GM23338 (cell line): ENCODE data around the gene MARCHF2. TPM values are rescaled to one million over a fixed set of nuclear protein-coding genes. Genes with fewer than 3 reads are reported as not detected.

Experiments
- ATAC-seq: fragments of 200-7000 bp; cut with Tn5 transposase; 3 replicates; pipeline ENCODE4 v1.9.1; 2020
- DNase-seq: peaks from one replicate; pipeline ENCODE4 v3.0.0-alpha.2; 2015; ENCODE audit warnings: low spot score
- H2AFZ ChIP-seq: fragments of 200-600 bp; sonication (generic); 2 replicates; pipeline ENCODE4 v1.8.0; 2016; ENCODE audit warnings: antibody characterized with exemption, mild to moderate bottlenecking, moderate library complexity
- H3F3A ChIP-seq: fragments of 200-600 bp; sonication (generic); replicated peaks from 2 replicates; pipeline ENCODE4 v1.8.0; 2017; ENCODE audit warnings: antibody characterized with exemption, mixed run types, low read depth
- H3K27ac ChIP-seq: fragments of 200-600 bp; sonication (generic); 2 replicates; pipeline ENCODE4 v1.6.1; 2016; ENCODE audit warnings: low read depth
- H3K27me3 ChIP-seq: fragments of 200-600 bp; sonication (generic); 2 replicates; pipeline ENCODE4 v1.8.0; 2016; ENCODE audit warnings: mild to moderate bottlenecking, mixed run types, moderate library complexity; ENCODE audit not compliant: insufficient read depth
- H3K36me3 ChIP-seq: fragments of 200-600 bp; sonication (generic); 2 replicates; pipeline ENCODE4 v1.8.0; 2016; ENCODE audit warnings: mild to moderate bottlenecking; ENCODE audit not compliant: insufficient read depth
- H3K4me1 ChIP-seq: fragments of 200-600 bp; sonication (generic); 2 replicates; pipeline ENCODE4 v1.8.0; 2016; ENCODE audit warnings: mild to moderate bottlenecking, moderate library complexity; ENCODE audit not compliant: insufficient read depth
- H3K4me2 ChIP-seq: fragments of 200-600 bp; sonication (generic); 2 replicates; pipeline ENCODE4 v1.7.1; 2017; ENCODE audit warnings: mixed run types
- H3K4me3 ChIP-seq: fragments of 200-600 bp; sonication (generic); 2 replicates; pipeline ENCODE4 v1.6.1; 2016; ENCODE audit warnings: mixed run types
- H3K79me2 ChIP-seq: fragments of 200-600 bp; sonication (generic); replicated peaks from 2 replicates; pipeline ENCODE4 v1.8.0; 2017; ENCODE audit warnings: mild to moderate bottlenecking; ENCODE audit not compliant: insufficient read depth
- H3K9me2 ChIP-seq: fragments of 200-600 bp; sonication (generic); 2 replicates; pipeline ENCODE4 v1.8.0; 2017; ENCODE audit not compliant: insufficient read depth
- H4K20me1 ChIP-seq: fragments of 200-600 bp; sonication (generic); replicated peaks from 2 replicates; pipeline ENCODE4 v1.8.0; 2017; ENCODE audit warnings: mild to moderate bottlenecking; ENCODE audit not compliant: insufficient read depth
- H3K27ac Mint-ChIP-seq: 2 replicates; pipeline ENCODE4 v1.8.0; 2020; ENCODE audit warnings: inconsistent platforms, mild to moderate bottlenecking, moderate library complexity, mixed read lengths
- H3K27me3 Mint-ChIP-seq: 3 replicates; pipeline ENCODE4 v1.8.0; 2022; ENCODE audit warnings: low read depth, mild to moderate bottlenecking, moderate library complexity, mixed read lengths, inconsistent platforms; ENCODE audit not compliant: insufficient read depth, poor library complexity
- H3K36me3 Mint-ChIP-seq: 3 replicates; pipeline ENCODE4 v1.8.0; 2021; ENCODE audit warnings: low read depth, mild to moderate bottlenecking, inconsistent platforms, moderate library complexity, mixed read lengths
- H3K4me1 Mint-ChIP-seq: 3 replicates; pipeline ENCODE4 v1.8.0; 2020; ENCODE audit warnings: mild to moderate bottlenecking, inconsistent platforms, mixed read lengths
- H3K4me3 Mint-ChIP-seq: 3 replicates; pipeline ENCODE4 v1.8.0; 2021; ENCODE audit warnings: moderate library complexity, mild to moderate bottlenecking, inconsistent platforms, mixed read lengths
- H3K9me3 Mint-ChIP-seq: 3 replicates; pipeline ENCODE4 v1.8.0; 2020; ENCODE audit warnings: moderate library complexity, mild to moderate bottlenecking, inconsistent platforms, mixed read lengths
- JUNB ChIP-seq: IDR thresholded peaks from one replicate; pipeline ENCODE4 v1.6.1; 2016; ENCODE audit warnings: antibody characterized with exemption; ENCODE audit not compliant: unreplicated experiment
- NANOG ChIP-seq: IDR thresholded peaks from 2 replicates; pipeline ENCODE4 v1.6.1; 2016; ENCODE audit warnings: antibody characterized with exemption, borderline replicate concordance
- POLR2AphosphoS5 ChIP-seq: IDR thresholded peaks from 2 replicates; pipeline ENCODE4 v1.6.1; 2016; ENCODE audit warnings: antibody characterized with exemption, low read depth
- polyA plus RNA-seq: library from polyadenylated mRNA; unstranded; fragments of >200 nt; fragmentation: Nextera tagmentation; extraction: Ambion mirVana; gene quantifications from 2 replicates; pipeline ENCODE4 v1.2.1, GENCODE V29; 2016
- total RNA-seq: library from RNA; depleted of rRNA; stranded (reverse); fragments of >200 nt; shearing (Covaris generic); gene quantifications from 2 replicates; pipeline ENCODE4 v1.2.3, GENCODE V29; 2014
- TF ChIP-seq, protein P1 (sequence below): IDR thresholded peaks from 2 replicates; pipeline ENCODE4 v1.6.1; 2016; ENCODE audit warnings: antibody characterized with exemption
- TF ChIP-seq, protein P2 (sequence below): fragments of 250-450 bp; sonication (Bioruptor Pico); IDR thresholded peaks from 2 replicates; pipeline ENCODE4 v1.5.0; 2020; ENCODE audit warnings: mild to moderate bottlenecking, moderate library complexity
- TF ChIP-seq, protein P3 (sequence below), 2 experiments: fragments of 200-600 bp in 1 of 2; sonication (generic) in 1 of 2; conservative IDR thresholded peaks; 2 replicates each; pipeline versions ENCODE4 v1.5.1 to v1.6.1; 2016 to 2017; ENCODE audit warnings: antibody characterized with exemption in 2 of 2, low read depth in 2 of 2, mild to moderate bottlenecking in 2 of 2, moderate library complexity in 1 of 2
- TF ChIP-seq, protein P4 (sequence below): IDR thresholded peaks from one replicate; pipeline ENCODE4 v1.6.1; 2018; ENCODE audit warnings: antibody characterized with exemption; ENCODE audit not compliant: unreplicated experiment

The MARCHF2 gene
- total and polyA plus RNA-seq, 2 experiments from 2014 or later: 18.9 to 50.1 TPM

DNA sequence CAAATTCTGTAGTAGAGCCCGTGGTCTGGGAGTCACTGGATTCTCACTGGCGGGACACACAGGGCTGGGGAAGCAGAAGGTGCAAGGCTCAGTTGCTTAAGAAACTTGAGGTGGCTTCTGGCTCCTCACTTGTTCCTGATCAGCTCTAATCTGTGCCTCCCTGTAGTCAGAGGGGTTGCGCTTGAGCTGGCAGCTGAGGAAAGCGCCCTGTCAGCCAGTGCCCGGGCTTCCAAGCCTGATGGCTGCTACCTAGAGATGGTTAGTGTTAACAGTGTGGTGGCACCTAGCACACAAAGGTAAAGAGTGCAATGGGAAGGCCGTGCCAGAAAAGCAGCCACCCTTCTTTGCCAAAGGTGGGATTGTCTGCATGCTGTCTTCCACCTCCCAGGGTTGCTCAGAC, 40.5 kb downstream of the MARCHF2 start:
- Mint-ChIP-seq H3K4me1 (peaks cover 86% of the 10 kb centered on the region), H3K27ac (no peak overlapping the region)

DNA sequence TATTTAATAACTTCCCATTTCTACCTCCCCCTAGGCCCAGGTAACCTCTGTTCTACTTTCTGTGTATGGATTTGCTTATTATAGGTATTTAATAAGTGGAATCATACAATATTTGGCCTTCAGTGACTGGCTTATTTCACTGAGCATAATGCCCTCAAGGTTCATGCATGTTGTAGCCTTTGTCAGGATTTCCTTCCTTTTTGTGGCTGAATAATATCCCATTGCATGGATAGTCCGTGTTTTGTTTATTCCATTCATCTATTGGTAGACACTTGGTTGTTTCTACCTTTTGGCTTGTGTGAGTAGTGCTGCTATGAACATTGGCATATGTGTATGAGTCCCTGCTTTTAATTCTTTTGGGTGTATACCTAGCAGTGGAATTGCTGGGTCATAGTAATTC, 41.1 kb downstream of the MARCHF2 start:
- Histone ChIP-seq H3K36me3 (peaks cover 17% of the 10 kb centered on the region; the same call in 1 of the 2 replicates), H3K4me2 (no peak overlapping the region), H3K9me2 (no peaks in the 10 kb centered on the region), H4K20me1 (peaks cover 90% of the 10 kb centered on the region), H3K79me2 (peaks cover 99% of the 10 kb centered on the region), H3F3A (no peaks in the 10 kb centered on the region), H3K27me3 (no peaks in the 10 kb centered on the region), H2AFZ (no peak overlapping the region), H3K4me3 (no peak overlapping the region), H3K4me1 (peaks cover 80% of the 10 kb centered on the region), H3K27ac (peak overlapping the region; percentile 11; the same call in 1 of the 2 replicates)
- DNase-seq (no peak), ATAC-seq (no peak)
- Mint-ChIP-seq H3K27me3 (peaks cover 7% of the 10 kb centered on the region), H3K36me3 (peaks cover 76% of the 10 kb centered on the region), H3K9me3 (no peaks in the 10 kb centered on the region), H3K27ac (peak overlapping the region; percentile 54; the same call in 1 of the 2 replicates), H3K4me1 (peaks cover 86% of the 10 kb centered on the region), H3K4me3 (no peak overlapping the region; the same call in 2 of the 3 replicates)
- TF ChIP-seq, protein P1, sequence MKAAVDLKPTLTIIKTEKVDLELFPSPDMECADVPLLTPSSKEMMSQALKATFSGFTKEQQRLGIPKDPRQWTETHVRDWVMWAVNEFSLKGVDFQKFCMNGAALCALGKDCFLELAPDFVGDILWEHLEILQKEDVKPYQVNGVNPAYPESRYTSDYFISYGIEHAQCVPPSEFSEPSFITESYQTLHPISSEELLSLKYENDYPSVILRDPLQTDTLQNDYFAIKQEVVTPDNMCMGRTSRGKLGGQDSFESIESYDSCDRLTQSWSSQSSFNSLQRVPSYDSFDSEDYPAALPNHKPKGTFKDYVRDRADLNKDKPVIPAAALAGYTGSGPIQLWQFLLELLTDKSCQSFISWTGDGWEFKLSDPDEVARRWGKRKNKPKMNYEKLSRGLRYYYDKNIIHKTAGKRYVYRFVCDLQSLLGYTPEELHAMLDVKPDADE: no peak
- TF ChIP-seq, protein P2, sequence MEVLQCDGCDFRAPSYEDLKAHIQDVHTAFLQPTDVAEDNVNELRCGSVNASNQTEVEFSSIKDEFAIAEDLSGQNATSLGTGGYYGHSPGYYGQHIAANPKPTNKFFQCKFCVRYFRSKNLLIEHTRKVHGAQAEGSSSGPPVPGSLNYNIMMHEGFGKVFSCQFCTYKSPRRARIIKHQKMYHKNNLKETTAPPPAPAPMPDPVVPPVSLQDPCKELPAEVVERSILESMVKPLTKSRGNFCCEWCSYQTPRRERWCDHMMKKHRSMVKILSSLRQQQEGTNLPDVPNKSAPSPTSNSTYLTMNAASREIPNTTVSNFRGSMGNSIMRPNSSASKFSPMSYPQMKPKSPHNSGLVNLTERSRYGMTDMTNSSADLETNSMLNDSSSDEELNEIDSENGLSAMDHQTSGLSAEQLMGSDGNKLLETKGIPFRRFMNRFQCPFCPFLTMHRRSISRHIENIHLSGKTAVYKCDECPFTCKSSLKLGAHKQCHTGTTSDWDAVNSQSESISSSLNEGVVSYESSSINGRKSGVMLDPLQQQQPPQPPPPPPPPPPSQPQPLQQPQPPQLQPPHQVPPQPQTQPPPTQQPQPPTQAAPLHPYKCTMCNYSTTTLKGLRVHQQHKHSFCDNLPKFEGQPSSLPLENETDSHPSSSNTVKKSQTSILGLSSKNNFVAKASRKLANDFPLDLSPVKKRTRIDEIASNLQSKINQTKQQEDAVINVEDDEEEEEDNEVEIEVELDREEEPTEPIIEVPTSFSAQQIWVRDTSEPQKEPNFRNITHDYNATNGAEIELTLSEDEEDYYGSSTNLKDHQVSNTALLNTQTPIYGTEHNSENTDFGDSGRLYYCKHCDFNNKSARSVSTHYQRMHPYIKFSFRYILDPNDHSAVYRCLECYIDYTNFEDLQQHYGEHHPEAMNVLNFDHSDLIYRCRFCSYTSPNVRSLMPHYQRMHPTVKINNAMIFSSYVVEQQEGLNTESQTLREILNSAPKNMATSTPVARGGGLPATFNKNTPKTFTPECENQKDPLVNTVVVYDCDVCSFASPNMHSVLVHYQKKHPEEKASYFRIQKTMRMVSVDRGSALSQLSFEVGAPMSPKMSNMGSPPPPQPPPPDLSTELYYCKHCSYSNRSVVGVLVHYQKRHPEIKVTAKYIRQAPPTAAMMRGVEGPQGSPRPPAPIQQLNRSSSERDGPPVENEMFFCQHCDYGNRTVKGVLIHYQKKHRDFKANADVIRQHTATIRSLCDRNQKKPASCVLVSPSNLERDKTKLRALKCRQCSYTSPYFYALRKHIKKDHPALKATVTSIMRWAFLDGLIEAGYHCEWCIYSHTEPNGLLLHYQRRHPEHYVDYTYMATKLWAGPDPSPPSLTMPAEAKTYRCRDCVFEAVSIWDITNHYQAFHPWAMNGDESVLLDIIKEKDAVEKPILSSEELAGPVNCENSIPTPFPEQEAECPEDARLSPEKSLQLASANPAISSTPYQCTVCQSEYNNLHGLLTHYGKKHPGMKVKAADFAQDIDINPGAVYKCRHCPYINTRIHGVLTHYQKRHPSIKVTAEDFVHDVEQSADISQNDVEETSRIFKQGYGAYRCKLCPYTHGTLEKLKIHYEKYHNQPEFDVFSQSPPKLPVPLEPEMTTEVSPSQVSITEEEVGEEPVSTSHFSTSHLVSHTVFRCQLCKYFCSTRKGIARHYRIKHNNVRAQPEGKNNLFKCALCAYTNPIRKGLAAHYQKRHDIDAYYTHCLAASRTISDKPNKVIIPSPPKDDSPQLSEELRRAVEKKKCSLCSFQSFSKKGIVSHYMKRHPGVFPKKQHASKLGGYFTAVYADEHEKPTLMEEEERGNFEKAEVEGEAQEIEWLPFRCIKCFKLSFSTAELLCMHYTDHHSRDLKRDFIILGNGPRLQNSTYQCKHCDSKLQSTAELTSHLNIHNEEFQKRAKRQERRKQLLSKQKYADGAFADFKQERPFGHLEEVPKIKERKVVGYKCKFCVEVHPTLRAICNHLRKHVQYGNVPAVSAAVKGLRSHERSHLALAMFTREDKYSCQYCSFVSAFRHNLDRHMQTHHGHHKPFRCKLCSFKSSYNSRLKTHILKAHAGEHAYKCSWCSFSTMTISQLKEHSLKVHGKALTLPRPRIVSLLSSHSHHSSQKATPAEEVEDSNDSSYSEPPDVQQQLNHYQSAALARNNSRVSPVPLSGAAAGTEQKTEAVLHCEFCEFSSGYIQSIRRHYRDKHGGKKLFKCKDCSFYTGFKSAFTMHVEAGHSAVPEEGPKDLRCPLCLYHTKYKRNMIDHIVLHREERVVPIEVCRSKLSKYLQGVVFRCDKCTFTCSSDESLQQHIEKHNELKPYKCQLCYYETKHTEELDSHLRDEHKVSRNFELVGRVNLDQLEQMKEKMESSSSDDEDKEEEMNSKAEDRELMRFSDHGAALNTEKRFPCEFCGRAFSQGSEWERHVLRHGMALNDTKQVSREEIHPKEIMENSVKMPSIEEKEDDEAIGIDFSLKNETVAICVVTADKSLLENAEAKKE: no peak

More for the DNA sequence above, 40.5 kb downstream of the MARCHF2 start:
- peak overlapping the region; percentile 11; the same call in 1 of the 2 replicates for H3K27ac ChIP-seq
- no peaks in the 10 kb centered on the region for H3F3A ChIP-seq
- no peaks in the 10 kb centered on the region for H3K27me3 ChIP-seq
- peaks cover 99% of the 10 kb centered on the region for H3K79me2 ChIP-seq
- ATAC-seq (no peak), DNase-seq (no peak)
- peaks cover 17% of the 10 kb centered on the region; the same call in 1 of the 2 replicates for H3K36me3 ChIP-seq
- no peaks in the 10 kb centered on the region for H3K9me2 ChIP-seq
- no peaks in the 10 kb centered on the region for H3K9me3 Mint-ChIP-seq
- no peak for TF ChIP-seq NANOG
- TF ChIP-seq, protein P3, sequence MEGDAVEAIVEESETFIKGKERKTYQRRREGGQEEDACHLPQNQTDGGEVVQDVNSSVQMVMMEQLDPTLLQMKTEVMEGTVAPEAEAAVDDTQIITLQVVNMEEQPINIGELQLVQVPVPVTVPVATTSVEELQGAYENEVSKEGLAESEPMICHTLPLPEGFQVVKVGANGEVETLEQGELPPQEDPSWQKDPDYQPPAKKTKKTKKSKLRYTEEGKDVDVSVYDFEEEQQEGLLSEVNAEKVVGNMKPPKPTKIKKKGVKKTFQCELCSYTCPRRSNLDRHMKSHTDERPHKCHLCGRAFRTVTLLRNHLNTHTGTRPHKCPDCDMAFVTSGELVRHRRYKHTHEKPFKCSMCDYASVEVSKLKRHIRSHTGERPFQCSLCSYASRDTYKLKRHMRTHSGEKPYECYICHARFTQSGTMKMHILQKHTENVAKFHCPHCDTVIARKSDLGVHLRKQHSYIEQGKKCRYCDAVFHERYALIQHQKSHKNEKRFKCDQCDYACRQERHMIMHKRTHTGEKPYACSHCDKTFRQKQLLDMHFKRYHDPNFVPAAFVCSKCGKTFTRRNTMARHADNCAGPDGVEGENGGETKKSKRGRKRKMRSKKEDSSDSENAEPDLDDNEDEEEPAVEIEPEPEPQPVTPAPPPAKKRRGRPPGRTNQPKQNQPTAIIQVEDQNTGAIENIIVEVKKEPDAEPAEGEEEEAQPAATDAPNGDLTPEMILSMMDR (conservative IDR thresholded peaks at IDR 0.05; ENCODE audit: low read depth in 2 of 2): no peak
- TF ChIP-seq, protein P4, sequence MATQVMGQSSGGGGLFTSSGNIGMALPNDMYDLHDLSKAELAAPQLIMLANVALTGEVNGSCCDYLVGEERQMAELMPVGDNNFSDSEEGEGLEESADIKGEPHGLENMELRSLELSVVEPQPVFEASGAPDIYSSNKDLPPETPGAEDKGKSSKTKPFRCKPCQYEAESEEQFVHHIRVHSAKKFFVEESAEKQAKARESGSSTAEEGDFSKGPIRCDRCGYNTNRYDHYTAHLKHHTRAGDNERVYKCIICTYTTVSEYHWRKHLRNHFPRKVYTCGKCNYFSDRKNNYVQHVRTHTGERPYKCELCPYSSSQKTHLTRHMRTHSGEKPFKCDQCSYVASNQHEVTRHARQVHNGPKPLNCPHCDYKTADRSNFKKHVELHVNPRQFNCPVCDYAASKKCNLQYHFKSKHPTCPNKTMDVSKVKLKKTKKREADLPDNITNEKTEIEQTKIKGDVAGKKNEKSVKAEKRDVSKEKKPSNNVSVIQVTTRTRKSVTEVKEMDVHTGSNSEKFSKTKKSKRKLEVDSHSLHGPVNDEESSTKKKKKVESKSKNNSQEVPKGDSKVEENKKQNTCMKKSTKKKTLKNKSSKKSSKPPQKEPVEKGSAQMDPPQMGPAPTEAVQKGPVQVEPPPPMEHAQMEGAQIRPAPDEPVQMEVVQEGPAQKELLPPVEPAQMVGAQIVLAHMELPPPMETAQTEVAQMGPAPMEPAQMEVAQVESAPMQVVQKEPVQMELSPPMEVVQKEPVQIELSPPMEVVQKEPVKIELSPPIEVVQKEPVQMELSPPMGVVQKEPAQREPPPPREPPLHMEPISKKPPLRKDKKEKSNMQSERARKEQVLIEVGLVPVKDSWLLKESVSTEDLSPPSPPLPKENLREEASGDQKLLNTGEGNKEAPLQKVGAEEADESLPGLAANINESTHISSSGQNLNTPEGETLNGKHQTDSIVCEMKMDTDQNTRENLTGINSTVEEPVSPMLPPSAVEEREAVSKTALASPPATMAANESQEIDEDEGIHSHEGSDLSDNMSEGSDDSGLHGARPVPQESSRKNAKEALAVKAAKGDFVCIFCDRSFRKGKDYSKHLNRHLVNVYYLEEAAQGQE: no peak
- TF ChIP-seq JUNB: no peak
- TF ChIP-seq POLR2AphosphoS5: no peak
- H3K4me3 ChIP-seq: no peak overlapping the region
- H2AFZ ChIP-seq: no peak overlapping the region
- H3K27me3 Mint-ChIP-seq: peaks cover 7% of the 10 kb centered on the region
- peaks cover 80% of the 10 kb centered on the region for H3K4me1 ChIP-seq
- H3K36me3 Mint-ChIP-seq: peaks cover 78% of the 10 kb centered on the region
- peaks cover 90% of the 10 kb centered on the region for H4K20me1 ChIP-seq
- no peak overlapping the region for H3K4me3 Mint-ChIP-seq
- no peak overlapping the region for H3K4me2 ChIP-seq
